Activated CD8-positive, alpha-beta T cell treated with anti-CD3 and anti-CD28 coated beads, Interleukin-2, amount 10 ng/mL, durations not matched to agents 7 days and 5 days (primary cell): Measurements from ENCODE around the gene CCL28. TPM values are rescaled to one million over a fixed set of nuclear protein-coding genes. Genes with fewer than 3 reads are reported as not detected.

Experiments used
- ATAC-seq: fragments of 150-1000 bp; cut with Tn5 transposase; one replicate; pipeline ENCODE4 v1.10.0; 2021; ENCODE audit warnings: moderate library complexity
- CTCF ChIA-PET: fragments of 350-600 bp; sonication (Branson Sonifier 250); formaldehyde crosslinking; loops from one replicate; lab custom pipeline; 2021; ENCODE audit warnings: antibody characterized with exemption; lab: Charles Lee
- POLR2A ChIA-PET: fragments of 350-600 bp; sonication (Branson Sonifier 250); formaldehyde crosslinking; loops from one replicate; lab custom pipeline; 2021; ENCODE audit warnings: antibody characterized with exemption; lab: Charles Lee
- DNase-seq: peaks from one replicate; pipeline ENCODE4 v3.0.0-alpha.2; 2020
- H3K27ac Mint-ChIP-seq: one replicate; pipeline ENCODE4 v1.8.0; 2021; ENCODE audit warnings: mild to moderate bottlenecking, mixed read lengths
- H3K27me3 Mint-ChIP-seq: one replicate; pipeline ENCODE4 v1.8.0; 2021; ENCODE audit warnings: low read depth, mixed read lengths
- H3K36me3 Mint-ChIP-seq: one replicate; pipeline ENCODE4 v1.8.0; 2021; ENCODE audit warnings: low read depth, mixed read lengths
- H3K4me1 Mint-ChIP-seq: one replicate; pipeline ENCODE4 v1.8.0; 2021; ENCODE audit warnings: low read depth, mixed read lengths
- H3K4me3 Mint-ChIP-seq: one replicate; pipeline ENCODE4 v1.8.0; 2021; ENCODE audit warnings: mild to moderate bottlenecking, mixed read lengths
- H3K9me3 Mint-ChIP-seq: one replicate; pipeline ENCODE4 v1.8.0; 2022; ENCODE audit warnings: mixed read lengths; ENCODE audit not compliant: insufficient read depth
- total RNA-seq, 2 experiments: library from RNA; stranded (reverse); gene quantifications; one replicate each; pipeline ENCODE4 v1.2.3, GENCODE V29; 2021

The CCL28 gene
- total RNA-seq, 2 experiments from 2014 or later: 10.8 to 11.9 TPM

DNA sequence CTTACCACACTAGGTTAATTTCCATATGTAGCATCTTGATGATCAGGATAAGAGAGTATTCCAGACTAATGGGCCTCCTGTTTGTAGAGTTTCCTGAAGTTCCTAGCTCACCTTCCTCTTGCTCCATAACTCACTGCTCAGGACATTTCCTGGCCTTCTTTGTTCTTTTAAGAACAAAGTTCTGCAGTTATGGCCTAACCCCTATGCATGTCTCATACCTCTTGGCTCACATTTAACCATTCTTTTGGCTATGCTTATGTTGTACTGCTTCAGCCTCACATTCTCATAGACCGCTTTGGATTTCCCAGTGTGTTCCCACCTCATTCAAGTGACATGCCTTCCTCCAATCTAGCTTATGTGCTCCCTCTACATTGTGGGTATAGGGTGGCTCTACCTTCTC, 58.5 kb downstream of the CCL28 start:
- H3K36me3 Mint-ChIP-seq: no peaks in the 10 kb centered on the region
- ChIA-PET CTCF (interaction anchor here (1.2 kb wide), 1 partner anchor 18 kb away, joined by 3 read pairs; no protein-coding TSS in a partner anchor), POLR2A (no interaction called here)
- H3K4me1 Mint-ChIP-seq: no peaks in the 10 kb centered on the region
- H3K4me3 Mint-ChIP-seq: no peak overlapping the region
- H3K27ac Mint-ChIP-seq: no peak overlapping the region
- H3K9me3 Mint-ChIP-seq: no peaks in the 10 kb centered on the region
- DNase-seq (no peak), ATAC-seq (no peak)
- peaks cover 15% of the 10 kb centered on the region for H3K27me3 Mint-ChIP-seq

DNA sequence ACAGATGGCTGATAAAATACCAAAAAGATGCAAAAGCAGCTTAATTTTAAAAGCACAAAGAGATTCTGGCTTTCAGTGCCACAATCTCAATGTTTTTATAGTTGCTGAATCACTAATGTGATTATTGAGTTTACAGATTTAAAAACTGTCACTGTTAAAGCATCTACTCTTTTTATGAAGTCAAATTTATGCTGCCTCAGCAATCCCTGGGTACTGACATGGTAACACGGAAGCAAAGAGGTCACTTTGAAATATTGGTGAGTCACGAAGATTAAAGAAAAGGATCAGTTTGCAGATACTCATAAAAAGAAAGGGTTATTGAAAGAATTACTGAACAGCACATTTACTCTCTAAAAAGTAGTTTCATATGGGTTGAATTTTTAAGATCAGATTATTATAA, 59.3 kb downstream of the CCL28 start:
- no peak overlapping the region for H3K27ac Mint-ChIP-seq
- no peaks in the 10 kb centered on the region for H3K9me3 Mint-ChIP-seq
- no peak for ATAC-seq
- no peak for DNase-seq
- POLR2A ChIA-PET: no interaction called here
- CTCF ChIA-PET: interaction anchor here (1.0 to 1.2 kb wide), 2 partner anchors 19 to 127 kb away, joined by 3 read pairs; no protein-coding TSS in a partner anchor
- peaks cover 15% of the 10 kb centered on the region for H3K27me3 Mint-ChIP-seq
- H3K4me1 Mint-ChIP-seq: no peaks in the 10 kb centered on the region
- H3K4me3 Mint-ChIP-seq: no peak overlapping the region
- no peaks in the 10 kb centered on the region for H3K36me3 Mint-ChIP-seq

DNA sequence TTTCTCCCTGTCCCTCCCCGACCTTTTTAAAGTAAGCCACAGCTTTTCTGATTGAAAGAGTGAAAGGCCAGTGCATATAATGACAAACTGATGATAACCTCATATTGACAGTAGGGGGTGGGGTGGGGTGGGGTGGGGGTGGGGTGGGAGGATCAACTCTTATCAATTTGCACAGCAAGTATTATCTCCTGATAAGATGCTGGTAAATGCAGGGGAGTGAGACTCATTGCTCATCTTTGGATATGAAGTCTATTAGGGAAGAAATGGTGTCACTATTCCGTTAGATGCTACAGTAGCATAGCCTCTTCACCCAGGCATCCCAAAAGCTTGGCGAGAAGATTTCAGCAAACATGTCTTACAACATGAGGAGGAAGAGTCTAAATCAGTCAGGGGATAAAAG, 60.1 kb downstream of the CCL28 start:
- ATAC-seq (no peak), DNase-seq (no peak)
- no peaks in the 10 kb centered on the region for H3K9me3 Mint-ChIP-seq
- no peaks in the 10 kb centered on the region for H3K36me3 Mint-ChIP-seq
- CTCF ChIA-PET: interaction anchor here (1.0 kb wide), 1 partner anchor 126 kb away, joined by 3 read pairs; no protein-coding TSS in a partner anchor
- POLR2A ChIA-PET: no interaction called here
- H3K4me3 Mint-ChIP-seq: no peak overlapping the region
- no peaks in the 10 kb centered on the region for H3K4me1 Mint-ChIP-seq
- H3K27me3 Mint-ChIP-seq: peaks cover 15% of the 10 kb centered on the region
- no peak overlapping the region for H3K27ac Mint-ChIP-seq

DNA sequence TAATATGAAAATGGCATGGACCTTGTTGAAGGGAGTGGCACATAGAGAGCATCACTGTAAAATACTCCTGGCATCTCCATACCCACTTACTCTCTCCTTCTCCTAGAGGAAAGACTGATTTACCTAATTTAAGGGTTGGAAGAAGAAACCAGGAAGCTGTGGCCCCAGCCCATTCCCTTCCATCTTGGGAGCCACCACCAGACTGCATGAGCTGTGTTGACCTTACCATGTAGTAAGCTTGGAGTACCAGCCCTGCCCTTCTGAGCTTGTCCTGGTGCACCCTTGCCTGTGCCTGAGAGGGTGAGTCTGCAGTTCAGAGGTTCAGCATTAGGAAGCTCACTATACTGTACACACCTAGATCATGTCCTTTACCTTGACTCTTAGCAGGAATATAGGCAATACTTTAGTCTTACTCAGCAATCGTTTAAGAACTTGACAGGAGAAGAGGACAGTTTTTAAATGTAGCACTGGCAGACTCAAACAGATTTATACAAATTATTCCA, 63.3 kb downstream of the CCL28 start:
- DNase-seq (no peak), ATAC-seq (no peak)
- CTCF ChIA-PET: no interaction called here
- Mint-ChIP-seq H3K9me3 (no peaks in the 10 kb centered on the region), H3K4me1 (no peaks in the 10 kb centered on the region), H3K27me3 (peaks cover 18% of the 10 kb centered on the region), H3K36me3 (no peaks in the 10 kb centered on the region), H3K4me3 (no peak overlapping the region), H3K27ac (no peak overlapping the region)
- POLR2A ChIA-PET: no interaction called here

DNA sequence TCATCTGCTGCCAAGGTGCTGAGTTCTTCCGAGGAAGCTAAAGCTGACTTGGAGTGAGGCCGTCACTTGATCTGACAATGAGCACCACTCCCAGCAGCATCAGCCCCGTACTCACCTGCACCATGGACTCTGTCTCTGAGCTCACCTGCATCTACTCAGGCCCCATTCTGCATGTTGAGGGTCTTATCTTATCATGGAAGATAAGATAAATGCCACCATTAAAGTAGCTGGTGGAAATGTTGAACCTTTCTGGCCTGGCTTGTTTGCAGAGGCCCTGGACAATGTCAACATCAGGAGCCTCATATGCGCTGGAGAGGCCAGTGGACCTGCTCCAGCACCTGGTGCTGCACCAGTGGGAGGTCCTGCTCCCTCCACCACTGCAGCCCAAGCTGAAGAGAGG, 64.0 kb downstream of the CCL28 start:
- POLR2A ChIA-PET: interaction anchor here (0.7 kb wide), 1 partner anchor 11 kb away, joined by 3 read pairs; no protein-coding TSS in a partner anchor
- Mint-ChIP-seq H3K36me3 (no peaks in the 10 kb centered on the region), H3K4me1 (no peaks in the 10 kb centered on the region), H3K9me3 (no peaks in the 10 kb centered on the region), H3K27ac (no peak overlapping the region), H3K4me3 (no peak overlapping the region), H3K27me3 (peaks cover 15% of the 10 kb centered on the region)
- ATAC-seq (no peak), DNase-seq (no peak)
- CTCF ChIA-PET: no interaction called here

DNA sequence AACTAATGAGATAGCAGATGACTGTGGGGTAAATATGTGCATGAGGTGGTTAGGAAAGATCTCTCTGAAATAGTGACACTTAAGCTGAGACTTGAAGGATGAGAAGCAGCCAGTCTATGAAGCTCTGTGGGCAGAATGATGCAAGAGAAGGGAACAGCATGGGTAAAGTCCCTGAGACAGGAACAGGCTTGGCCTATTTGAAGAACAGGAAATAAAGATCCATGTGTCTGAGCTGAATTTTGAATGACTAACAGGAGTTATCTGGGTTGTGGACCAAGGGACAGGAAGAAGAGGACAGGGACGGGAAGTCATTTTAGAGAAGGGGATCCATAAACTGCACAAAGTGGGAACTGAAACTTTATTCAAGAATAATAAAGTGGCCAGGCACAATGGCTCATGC, 73.3 kb downstream of the CCL28 start:
- ATAC-seq: no peak
- Mint-ChIP-seq H3K36me3 (peaks cover 2% of the 10 kb centered on the region), H3K27me3 (no peaks in the 10 kb centered on the region), H3K27ac (no peak overlapping the region), H3K4me1 (peaks cover 3% of the 10 kb centered on the region), H3K4me3 (no peak overlapping the region), H3K9me3 (peaks cover 4% of the 10 kb centered on the region)
- ChIA-PET POLR2A (no interaction called here), CTCF (interaction anchor here (1.6 kb wide), 1 partner anchor 51 kb away, joined by 5 read pairs; no protein-coding TSS in a partner anchor)
- no peak for DNase-seq

DNA sequence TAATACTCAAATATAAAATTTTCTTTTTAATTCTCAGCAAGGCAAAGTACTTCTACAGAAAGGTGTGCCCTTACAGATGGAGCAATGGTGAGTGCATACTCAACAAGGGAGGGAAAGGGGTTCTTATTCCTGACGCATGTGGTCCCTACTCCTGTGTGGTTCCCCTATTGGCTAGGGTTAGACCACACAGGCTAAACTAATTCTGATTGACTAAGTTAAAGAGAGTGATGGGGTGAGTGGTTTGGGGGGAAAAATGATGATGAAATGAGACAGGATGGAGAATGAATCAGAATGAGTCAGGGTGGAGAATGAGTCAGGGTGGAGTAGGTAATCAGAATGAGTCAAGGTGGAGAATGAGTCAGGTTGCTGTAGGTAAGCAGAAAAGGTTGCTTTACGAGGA, 76.0 kb downstream of the CCL28 start:
- H3K4me1 Mint-ChIP-seq: peaks cover 3% of the 10 kb centered on the region
- peaks cover 8% of the 10 kb centered on the region for H3K27me3 Mint-ChIP-seq
- DNase-seq (no peak), ATAC-seq (no peak)
- H3K4me3 Mint-ChIP-seq: no peak overlapping the region
- ChIA-PET POLR2A (interaction anchor here (0.6 kb wide), 1 partner anchor 118 kb away, joined by 3 read pairs; no protein-coding TSS in a partner anchor), CTCF (no interaction called here)
- no peak overlapping the region for H3K27ac Mint-ChIP-seq
- peaks cover 17% of the 10 kb centered on the region for H3K9me3 Mint-ChIP-seq
- peaks cover 2% of the 10 kb centered on the region for H3K36me3 Mint-ChIP-seq

DNA sequence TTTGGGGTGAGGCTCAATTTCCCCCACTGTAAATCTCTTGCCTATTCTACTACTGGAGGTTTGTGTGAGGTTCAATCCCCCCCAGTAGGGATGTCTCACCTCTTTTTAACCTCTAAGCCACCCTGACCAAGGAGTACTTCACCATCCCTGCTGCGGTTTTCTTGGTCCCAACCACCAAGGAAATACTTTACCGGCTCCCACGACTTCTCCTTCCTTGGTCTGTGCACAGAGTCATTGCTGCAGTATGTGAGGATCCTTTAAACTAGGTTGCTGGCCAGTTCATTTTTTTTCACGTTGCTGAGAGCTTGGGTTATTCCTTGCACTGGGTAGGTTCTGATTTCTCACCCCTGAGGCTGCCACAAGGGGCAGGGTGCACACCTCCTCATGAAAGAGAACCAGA, 76.5 kb downstream of the CCL28 start:
- POLR2A ChIA-PET: interaction anchor here (0.6 kb wide), 1 partner anchor 119 kb away, joined by 3 read pairs; no protein-coding TSS in a partner anchor
- Mint-ChIP-seq H3K4me3 (no peak overlapping the region), H3K27me3 (peaks cover 8% of the 10 kb centered on the region), H3K27ac (no peak overlapping the region), H3K9me3 (peaks cover 17% of the 10 kb centered on the region), H3K4me1 (peaks cover 3% of the 10 kb centered on the region), H3K36me3 (peaks cover 2% of the 10 kb centered on the region)
- CTCF ChIA-PET: no interaction called here
- DNase-seq (no peak), ATAC-seq (no peak)

DNA sequence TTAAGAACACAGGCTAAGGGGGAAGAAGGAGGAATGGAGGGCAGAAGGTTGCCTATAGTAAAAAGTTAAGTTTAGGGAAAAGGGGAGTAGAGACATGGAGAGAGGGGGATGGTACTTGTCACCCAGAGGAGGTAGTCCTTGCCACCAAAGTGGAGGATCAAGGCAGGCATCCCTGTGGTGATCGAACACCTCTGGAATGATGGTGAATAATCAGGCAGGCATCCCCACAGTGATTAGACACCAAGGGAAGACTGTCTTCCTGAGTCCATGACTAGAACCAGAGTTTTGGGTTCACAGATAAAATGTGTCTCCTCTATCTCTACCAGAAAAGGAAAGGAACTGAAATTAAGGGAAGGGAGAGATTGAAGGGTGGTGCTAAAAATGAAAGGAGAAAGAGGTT, 79.8 kb downstream of the CCL28 start:
- POLR2A ChIA-PET: no interaction called here
- no peak for ATAC-seq
- H3K36me3 Mint-ChIP-seq: peaks cover 2% of the 10 kb centered on the region
- H3K9me3 Mint-ChIP-seq: peaks cover 13% of the 10 kb centered on the region
- no peak overlapping the region for H3K27ac Mint-ChIP-seq
- DNase-seq: no peak
- no peak overlapping the region for H3K4me3 Mint-ChIP-seq
- CTCF ChIA-PET: no interaction called here
- H3K27me3 Mint-ChIP-seq: peaks cover 8% of the 10 kb centered on the region
- no peaks in the 10 kb centered on the region for H3K4me1 Mint-ChIP-seq

Other genes with a start within 250 kb of the CCL28 start
- gene NIM1K, start 220.2 kb downstream of the CCL28 start, total RNA-seq: under 1 TPM; 0.50 to 0.61 TPM
- gene HMGCS1, start 99.0 kb downstream of the CCL28 start, total RNA-seq: 10 to 100 TPM; 82.4 to 90.6 TPM
- 10 to 100 TPM; 12.8 to 13.6 TPM for gene TMEM267, start 71.5 kb upstream of the CCL28 start, total RNA-seq
- gene C5orf34, start 102.8 kb upstream of the CCL28 start, total RNA-seq: 10 to 100 TPM in 1 of 2 experiments, 1 to 10 TPM in 1; 7.7 to 10.3 TPM
- 10 to 100 TPM; 31.8 to 36.3 TPM for gene PAIP1, start 144.7 kb upstream of the CCL28 start, total RNA-seq
- gene NNT, start 190.8 kb upstream of the CCL28 start, total RNA-seq: 100 to 1,000 TPM; 103 to 104 TPM